Lower lobe of right lung (tissue), 2 donors: ENCODE results near the gene SOX1. TPM values are rescaled to one million over a fixed set of nuclear protein-coding genes. Genes with fewer than 3 reads are reported as not detected.

Source experiments
- ATAC-seq, 2 donors: fragments of 200-7000 bp; cut with Tn5 transposase; one replicate each; pipeline ENCODE4 v1.9.1; 2020 to 2022; ENCODE audit warnings: mild to moderate bottlenecking in 2 of 2, moderate library complexity in 2 of 2
- DNase-seq: peaks from one replicate; pipeline ENCODE4 v3.0.0-alpha.2; 2020
- H3K27ac ChIP-seq: fragments of 200-600 bp; one replicate; pipeline ENCODE4 v1.8.0; 2022
- H3K27me3 ChIP-seq: fragments of 200-600 bp; one replicate; pipeline ENCODE4 v1.8.0; 2022; ENCODE audit warnings: low read depth
- H3K36me3 ChIP-seq: fragments of 200-600 bp; one replicate; pipeline ENCODE4 v1.8.0; 2022; ENCODE audit warnings: mild to moderate bottlenecking
- H3K4me1 ChIP-seq: fragments of 200-600 bp; one replicate; pipeline ENCODE4 v1.8.0; 2022
- H3K4me3 ChIP-seq: fragments of 200-600 bp; one replicate; pipeline ENCODE4 v1.8.0; 2022; ENCODE audit warnings: mild to moderate bottlenecking
- H3K9me3 ChIP-seq: fragments of 200-600 bp; one replicate; pipeline ENCODE4 v1.8.0; 2022
- CTCF ChIP-seq: fragments of 200-600 bp; IDR thresholded peaks from one replicate; pipeline ENCODE4 v1.8.0; 2022; ENCODE audit warnings: antibody characterized with exemption, mild to moderate bottlenecking
- intact Hi-C: fragments of 100-400 bp; cut with DNase I; formaldehyde crosslinking; loops from one replicate; pipeline ENCODE4 v1.11.0; 2022
- total RNA-seq: library from RNA; stranded (reverse); fragmentation: NEBNext Ultra II Directional; extraction: Animal tissue kit (Norgen Biotek cat#: 25700); gene quantifications from one replicate; pipeline ENCODE4 v1.2.1, GENCODE V29; 2021
- donor health status: DM: no; HTN: yes; CAD: no; lungs with severe emphysema.

SOX1 gene
- total RNA-seq, 1 donor from 2014 or later: not detected

GRCh38 chr13:112119192-112120030 lies 52.5 kb downstream of the SOX1 start:
- intact Hi-C loops: no loop called here
- peak in 1 of 2 donors; percentile 14 for ATAC-seq
- no peak for TF ChIP-seq CTCF

GRCh38 chr13:112120031-112120373 lies 53.1 kb downstream of the SOX1 start:
- H3K4me1 ChIP-seq: no peaks in the 10 kb centered on the region
- no peak for TF ChIP-seq CTCF
- no peaks in the 10 kb centered on the region for H3K9me3 ChIP-seq
- intact Hi-C loops: no loop called here
- peaks cover 24% of the 10 kb centered on the region for H3K27me3 ChIP-seq
- no peaks in the 10 kb centered on the region for H3K36me3 ChIP-seq
- H3K27ac ChIP-seq: no peak overlapping the region
- no peak overlapping the region for H3K4me3 ChIP-seq
- no peak for ATAC-seq
- DNase-seq: no peak

More at GRCh38 chr13:112119192-112120030, 52.5 kb downstream of the SOX1 start:
- Histone ChIP-seq H3K4me1 (no peaks in the 10 kb centered on the region), H3K27ac (no peak overlapping the region), H3K27me3 (peaks cover 24% of the 10 kb centered on the region), H3K9me3 (no peaks in the 10 kb centered on the region), H3K36me3 (no peaks in the 10 kb centered on the region), H3K4me3 (no peak overlapping the region)
- DNase-seq: no peak
